IPS DF 4.7 (cell line): ENCODE data around the gene PIH1D2.
"Not testable (repeated sequence)": the region's sequence is repeated elsewhere in the genome, so short reads cannot be mapped to it uniquely, and the experiment has no call there.

ENCODE experiments used
- DNase-seq: peaks from one replicate; pipeline ENCODE4 v3.0.0-alpha.2; 2013; ENCODE audit warnings: low spot score; ENCODE audit errors: extremely low read depth

Gene PIH1D2

GRCh38 chr11:112073941-112074811 lies at the start of gene PIH1D2, which contains the start of gene NKAPD1:
Gene PIH1D2, minus strand, starts transcription at chr11:112074017. Its CDS starts 843 bp downstream, at chr11:112073174.
Gene NKAPD1, plus strand, starts transcription at chr11:112074299. Its CDS starts 1,276 bp downstream, at chr11:112075575.
- peak; percentile 69 for DNase-seq

GRCh38 chr11:112123129-112123528 lies 49.3 kb upstream of the PIH1D2 start:
- no peak for DNase-seq

GRCh38 chr11:112121981-112122615 lies 48.3 kb upstream of the PIH1D2 start:
- DNase-seq, result no peak

- no peak for DNase-seq
These were observed 44.4 kb upstream of the PIH1D2 start for GRCh38 chr11:112118176-112118575.

GRCh38 chr11:112115386-112115785 lies 41.6 kb upstream of the PIH1D2 start:
- DNase-seq, result no peak

- DNase-seq, result no peak
These were observed 40.6 kb upstream of the PIH1D2 start for GRCh38 chr11:112114460-112114859.

- peak; percentile 16 for DNase-seq
These were observed 40.0 kb upstream of the PIH1D2 start for GRCh38 chr11:112113539-112114457.

GRCh38 chr11:112106070-112106469 lies 32.3 kb upstream of the PIH1D2 start:
- DNase-seq, result no peak

- no peak for DNase-seq
These were observed 29.6 kb upstream of the PIH1D2 start for GRCh38 chr11:112103446-112103845.

GRCh38 chr11:112100462-112100861 lies 26.6 kb upstream of the PIH1D2 start:
- DNase-seq, result no peak

GRCh38 chr11:112097734-112098528 lies 24.1 kb upstream of the PIH1D2 start:
- DNase-seq, result no peak

GRCh38 chr11:112096194-112096593 lies 22.4 kb upstream of the PIH1D2 start:
- no peak for DNase-seq

GRCh38 chr11:112095302-112095701 lies 21.5 kb upstream of the PIH1D2 start:
- DNase-seq, result not testable (repeated sequence)

GRCh38 chr11:112087212-112087611 lies 13.4 kb upstream of the PIH1D2 start:
- DNase-seq, result no peak

- DNase-seq, result peak; percentile 91
These were observed 12.8 kb upstream of the PIH1D2 start, which contains the start of the genes SDHD and TIMM8B for GRCh38 chr11:112086422-112087191. Gene SDHD, plus strand, starts transcription at chr11:112086873. Its CDS starts 35 bp downstream, at chr11:112086908. Gene TIMM8B, minus strand, starts transcription at chr11:112086756. Its CDS starts 33 bp downstream, at chr11:112086723.

GRCh38 chr11:112085822-112086421 lies 12.1 kb upstream of the PIH1D2 start:
- no peak for DNase-seq

- no peak for DNase-seq
These were observed 8.9 kb upstream of the PIH1D2 start for GRCh38 chr11:112082729-112083128.

- DNase-seq, result no peak
These were observed 10.9 kb downstream of the PIH1D2 start for GRCh38 chr11:112062923-112063322.

- DNase-seq, result no peak
These were observed 15.7 kb downstream of the PIH1D2 start for GRCh38 chr11:112058103-112058502.
